Inferior parietal cortex (tissue), 1 donor: ENCODE data around the gene XYLT1.

Experiments
- DNase-seq: peaks from one replicate; pipeline ENCODE4 v3.0.0-alpha.2; 2016; ENCODE audit errors: extremely low spot score

Gene XYLT1

DNA sequence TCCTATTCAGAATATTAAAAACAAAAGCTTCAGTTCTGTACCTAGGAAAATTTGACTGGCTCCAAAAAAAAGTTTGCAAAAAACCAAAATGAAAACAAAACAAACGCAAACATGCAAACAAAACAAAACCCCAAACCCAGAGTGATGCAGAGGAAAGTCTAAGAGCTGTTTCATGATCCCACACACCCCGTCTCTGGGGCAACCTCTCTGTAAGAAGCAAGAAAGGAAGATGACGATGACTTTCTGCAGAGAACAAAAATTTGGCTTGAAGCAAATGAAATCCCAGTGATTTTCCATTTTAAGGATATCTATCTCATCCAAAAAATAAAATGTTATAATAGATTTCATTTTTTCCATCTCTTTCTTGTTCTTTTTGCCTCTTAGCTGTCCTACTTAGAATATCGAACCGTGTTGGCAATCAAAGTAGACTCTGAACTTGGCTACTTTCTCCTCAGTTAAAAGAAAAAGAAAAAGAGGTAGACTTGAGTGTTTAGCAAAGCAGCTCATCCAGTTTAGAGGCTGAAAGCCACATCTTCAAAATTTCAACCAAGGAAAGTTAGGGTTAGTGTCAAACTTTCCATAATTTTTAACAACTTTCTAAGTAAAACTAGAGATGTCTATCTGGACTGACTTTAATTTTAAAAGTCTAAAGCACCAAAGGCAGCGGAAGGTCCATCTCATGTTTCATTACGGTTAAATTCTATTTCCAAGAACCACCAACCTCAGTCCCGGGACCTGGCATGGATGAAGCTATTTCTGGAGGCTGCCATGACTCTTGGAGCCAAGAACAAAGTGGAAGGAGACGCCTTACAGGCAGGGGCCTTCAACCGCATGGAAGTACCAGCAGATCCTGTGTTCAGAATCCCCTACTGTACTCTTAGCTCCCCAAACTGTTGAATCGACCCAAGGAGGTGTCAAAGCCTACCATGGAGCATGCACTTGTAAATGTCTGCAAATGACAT, 180.8 kb downstream of the XYLT1 start:
- DNase-seq: no peak

DNA sequence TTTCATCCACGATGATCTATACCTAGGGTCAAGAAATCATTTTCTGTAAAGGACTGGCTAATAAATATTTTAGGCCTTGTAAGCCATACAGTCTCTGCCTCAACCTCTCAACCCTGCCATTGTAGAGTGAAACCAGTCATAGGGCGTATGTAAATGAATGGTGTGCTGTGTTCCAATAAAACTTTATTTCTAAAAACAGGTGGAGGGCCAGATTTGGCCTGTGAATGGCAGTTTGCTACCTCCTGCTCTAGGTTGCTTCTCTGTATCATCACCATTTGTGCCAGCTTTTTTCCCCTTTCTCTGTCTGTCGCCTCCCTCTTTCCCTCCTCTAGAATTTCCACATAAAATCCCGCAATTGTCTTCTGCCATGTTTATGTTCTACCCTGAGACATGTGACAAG, 181.7 kb downstream of the XYLT1 start:
- no peak for DNase-seq

DNA sequence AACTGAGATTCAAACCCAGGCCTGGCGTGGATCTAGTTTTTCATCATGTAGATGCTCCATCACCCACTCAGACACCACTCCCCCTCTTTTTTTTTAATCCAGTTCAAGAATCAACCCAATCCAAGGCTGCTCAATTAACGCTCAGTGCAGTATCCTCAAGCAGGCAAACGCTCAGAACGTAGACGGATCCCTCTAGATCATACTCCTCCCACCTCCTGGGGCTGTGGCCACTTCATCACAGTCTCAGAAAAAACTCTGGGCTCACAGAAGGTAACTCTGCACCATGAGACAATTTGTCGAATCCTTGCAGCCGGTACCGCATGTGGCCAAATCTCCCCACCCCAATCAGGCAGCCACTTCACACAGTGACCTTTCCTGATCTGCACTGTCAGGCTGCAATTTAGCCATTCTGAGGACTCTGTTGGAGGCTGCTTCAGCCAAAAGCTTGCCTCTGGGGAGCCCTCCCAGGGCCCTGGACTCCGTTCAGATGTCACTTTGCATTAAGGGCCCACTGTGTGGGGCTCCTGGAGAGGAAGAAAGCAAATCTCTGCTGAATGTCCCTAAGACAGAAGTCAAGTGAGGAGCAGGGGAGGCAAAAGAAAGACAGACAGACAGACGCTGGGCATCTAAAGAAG, 183.5 kb downstream of the XYLT1 start:
- no peak for DNase-seq

DNA sequence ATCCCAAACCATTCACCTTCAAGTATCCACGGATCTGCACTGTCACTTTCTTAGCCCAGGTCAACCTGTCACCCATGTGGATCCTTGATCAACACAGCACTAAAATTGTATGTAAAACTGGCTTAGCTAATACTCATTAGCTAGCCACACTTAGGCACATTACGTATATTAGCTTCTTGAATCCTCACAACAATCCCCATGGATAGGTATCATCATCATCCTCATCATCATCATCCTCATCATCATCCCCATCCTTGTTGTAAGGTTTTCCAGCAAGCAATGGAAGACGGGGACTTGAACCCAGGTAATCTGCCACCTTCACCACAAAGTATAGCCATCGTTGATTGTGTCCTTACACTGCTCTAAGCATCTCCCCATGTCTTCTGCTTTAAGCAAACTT, 184.3 kb downstream of the XYLT1 start:
- DNase-seq: no peak

DNA sequence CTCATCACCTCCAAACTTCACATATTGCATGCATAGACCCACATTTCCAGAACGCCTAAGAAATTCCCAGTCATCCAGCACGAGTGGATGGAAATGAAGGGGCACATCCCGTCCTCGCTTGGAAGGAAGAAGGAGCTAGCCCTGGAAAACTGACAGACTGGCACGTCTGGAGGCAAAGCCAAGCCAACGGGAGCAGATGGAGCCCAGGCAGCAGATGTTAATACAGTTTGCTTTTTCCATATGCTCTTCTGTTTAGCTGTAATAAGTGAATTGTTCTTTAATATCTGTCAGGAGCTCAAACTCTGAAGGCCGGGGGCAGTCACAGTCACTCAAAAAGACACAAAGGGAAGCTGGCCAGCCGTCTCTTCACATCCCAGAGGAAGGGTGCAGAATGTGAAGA, 187.7 kb downstream of the XYLT1 start:
- no peak for DNase-seq

DNA sequence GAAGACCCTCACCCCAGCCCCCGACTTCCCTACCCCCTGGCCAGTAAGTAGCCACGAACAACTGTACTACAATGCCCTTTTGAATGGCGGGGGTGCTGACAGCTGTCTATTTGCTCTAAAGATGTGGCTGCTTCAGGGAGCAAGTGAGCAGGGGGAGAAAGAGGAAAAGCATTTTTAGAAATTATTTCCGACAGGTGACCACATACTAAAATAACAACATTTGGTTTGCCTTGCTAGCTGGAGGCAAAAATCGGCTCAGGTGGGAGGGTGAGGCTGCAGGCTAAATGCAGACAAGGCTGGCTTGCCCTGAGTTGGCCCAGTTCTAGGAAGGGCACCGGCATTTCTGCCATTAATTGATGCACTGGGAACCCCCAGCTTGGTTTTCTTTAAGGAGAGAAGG, 188.5 kb downstream of the XYLT1 start:
- no peak for DNase-seq

DNA sequence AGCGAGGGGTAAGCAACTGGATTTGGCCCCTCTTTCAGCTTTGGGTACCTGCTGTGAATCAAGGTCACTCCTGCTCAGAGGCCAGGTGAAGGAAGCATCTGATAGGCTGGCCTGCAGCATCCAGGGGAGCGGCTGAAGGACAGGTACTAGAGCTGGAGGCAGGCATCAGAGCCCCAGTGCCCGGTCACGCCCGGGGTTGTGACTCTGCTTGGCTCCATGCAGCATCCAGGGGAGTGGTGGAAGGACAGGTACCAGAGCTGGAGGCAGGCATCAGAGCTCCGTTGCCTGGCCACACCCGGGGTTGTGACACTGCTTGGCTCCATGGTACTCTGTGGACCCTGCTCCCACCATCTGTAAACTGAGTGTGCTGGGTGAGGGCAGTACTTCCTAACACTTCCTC, 189.7 kb downstream of the XYLT1 start:
- DNase-seq: no peak

DNA sequence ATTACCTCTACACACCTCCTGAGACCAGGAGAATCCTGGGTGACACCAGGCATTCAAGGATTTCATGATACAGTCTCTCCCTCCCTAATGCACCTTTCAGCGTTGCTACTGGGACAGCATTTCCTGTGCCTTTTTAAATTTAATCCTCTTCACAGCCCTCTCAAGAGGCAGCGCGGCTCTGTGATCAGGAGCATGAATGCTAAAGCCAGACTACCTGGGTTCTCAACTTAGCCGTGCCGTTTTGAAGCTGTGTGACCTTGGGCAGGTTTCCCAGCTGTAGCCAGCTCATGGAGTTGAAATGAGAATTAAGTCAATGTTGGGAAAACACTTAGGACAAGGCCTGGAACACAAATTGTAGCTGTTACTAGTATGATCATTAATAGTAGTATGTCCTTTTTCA, 191.8 kb downstream of the XYLT1 start:
- no peak for DNase-seq

DNA sequence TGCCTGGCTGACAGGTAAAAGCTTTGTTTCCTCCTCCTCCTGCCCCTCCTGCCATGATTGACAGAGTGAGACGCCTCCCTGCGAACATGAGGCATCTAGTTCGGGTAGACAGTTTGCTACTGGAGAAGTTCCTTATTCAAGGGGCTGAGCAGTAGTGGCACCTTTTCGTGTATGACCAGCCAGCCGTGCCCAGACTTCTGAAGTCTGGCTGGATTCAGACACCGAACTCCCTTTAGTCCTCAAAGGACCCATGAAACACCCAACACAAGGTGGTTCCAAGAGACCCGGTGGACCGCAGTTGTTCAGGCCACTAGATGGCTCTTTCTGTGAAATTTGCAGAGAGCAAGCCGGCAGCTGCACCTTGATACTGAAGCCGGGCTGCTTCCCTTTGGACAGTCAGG, 192.8 kb downstream of the XYLT1 start:
- peak; percentile 49 for DNase-seq

DNA sequence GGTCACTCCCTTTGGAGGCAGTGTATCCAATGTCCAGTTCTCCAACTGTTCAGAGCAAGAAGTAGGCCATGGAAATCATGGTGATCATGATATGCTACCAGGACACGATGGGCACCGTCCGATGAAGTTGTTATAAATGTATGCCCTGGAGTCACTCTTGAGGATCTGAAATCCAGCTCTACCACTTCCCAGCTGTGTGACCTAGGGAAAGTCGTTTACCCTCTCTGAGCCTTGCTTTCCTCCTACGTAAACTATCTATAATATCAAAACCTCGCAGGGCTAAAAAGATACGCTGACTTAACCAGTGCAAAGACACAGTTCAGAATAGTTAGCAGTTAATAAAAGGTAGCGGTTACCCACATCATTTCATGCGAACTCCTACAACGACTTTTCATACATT, 194.2 kb downstream of the XYLT1 start:
- no peak for DNase-seq

DNA sequence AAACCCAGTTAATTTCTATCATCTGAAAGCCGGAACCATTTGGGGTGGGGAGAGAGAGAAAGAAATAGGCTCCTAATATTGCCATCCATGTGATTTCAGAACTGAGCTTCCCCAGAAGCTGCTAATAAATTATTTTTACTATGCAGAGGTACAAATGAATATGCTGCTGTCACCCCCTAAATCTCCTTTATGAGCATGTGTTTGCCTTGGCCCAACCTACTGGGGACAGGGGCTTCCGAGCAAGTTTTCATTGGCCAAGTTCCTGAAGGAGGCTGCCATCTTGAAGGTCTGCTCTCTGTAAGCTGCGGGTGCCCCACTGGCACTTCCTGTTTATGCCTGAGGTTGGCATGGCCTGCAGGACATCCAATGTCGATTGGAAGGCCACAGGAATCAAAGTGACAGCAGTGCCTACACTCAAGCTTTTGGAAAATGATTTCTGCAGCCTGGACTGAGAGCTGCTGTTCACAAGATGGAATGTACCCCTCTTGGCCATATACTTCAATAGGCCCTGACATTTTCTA, 194.7 kb downstream of the XYLT1 start:
- no peak for DNase-seq

DNA sequence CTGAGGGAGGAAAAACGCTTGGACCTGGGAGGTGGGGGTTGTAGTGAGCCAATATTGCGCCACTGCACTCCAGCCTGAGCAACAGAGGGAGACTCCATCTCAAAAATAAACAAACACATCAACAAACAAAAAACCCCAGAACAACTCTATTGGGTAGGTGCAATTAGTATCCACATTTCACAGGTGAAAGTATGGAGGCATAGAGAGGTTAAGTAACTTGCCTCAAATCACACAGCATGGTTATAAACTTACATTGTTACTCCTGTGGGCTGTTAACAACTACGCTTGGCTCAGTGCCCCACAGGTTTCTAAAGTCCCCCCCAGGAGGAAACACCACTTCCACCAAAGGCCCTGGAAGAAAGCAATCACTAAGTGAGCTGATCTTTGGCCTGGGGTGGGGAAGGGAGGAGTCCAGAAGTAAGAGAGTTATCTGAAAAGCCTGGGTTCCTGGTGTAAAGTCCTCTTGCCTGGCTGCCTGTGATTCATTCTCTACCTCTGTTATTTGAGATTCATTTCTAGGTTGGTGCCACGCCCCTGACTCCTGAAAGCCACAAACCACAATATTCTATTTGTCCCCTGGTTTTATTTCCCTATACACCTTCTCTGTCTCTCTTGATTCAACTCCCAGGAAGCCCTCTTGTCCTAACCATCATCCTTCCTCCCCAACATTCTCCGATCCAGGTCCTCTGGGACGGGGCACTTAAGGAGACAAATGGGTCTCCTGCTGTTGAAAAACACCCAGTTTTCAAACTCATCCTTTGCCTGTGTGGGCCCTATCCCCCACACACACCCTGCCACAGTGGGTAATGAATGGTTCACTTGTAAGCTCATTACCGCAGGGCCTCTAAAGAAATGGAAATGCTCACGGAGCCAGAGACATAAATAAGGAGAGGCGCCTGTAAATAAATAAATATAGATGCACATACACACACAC, 195.4 kb downstream of the XYLT1 start:
- no peak for DNase-seq

DNA sequence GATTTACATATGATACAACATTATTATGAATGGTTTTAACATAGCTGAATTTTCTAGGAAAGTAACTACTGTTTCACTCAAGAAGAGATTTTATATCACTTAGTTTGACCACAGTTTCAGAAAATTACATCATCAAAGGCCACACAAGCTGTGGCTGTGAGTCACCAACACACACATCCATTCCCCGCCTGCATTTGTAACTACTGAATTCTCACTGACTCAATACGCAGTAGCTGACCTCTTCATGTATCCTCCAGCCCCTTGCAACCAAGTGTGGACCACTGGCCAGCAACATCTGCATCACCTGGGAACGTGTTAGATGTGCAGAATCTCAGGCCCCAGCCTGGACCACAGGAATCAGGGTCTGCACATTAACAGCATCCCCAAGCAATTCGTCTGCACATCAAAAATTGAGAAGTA, 197.6 kb downstream of the XYLT1 start:
- no peak for DNase-seq

DNA sequence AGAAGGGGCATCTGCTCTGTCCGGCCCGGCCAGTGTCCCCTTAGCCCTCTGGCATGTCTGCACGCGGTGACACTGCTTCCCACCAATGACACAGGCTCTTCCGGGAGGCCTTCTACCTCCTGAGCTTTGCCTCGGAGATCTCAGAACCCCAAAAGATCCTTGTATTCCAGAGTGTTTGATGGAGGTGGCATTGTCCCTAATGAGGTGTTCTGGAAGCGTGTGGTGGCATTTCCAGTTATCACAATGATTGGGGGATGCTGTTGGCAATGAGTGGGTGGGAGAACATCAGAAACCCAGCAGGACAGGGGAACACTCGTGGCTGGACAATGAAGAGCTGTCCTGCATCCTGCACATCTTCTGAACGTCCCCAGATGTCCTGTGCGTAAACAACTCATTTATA, 198.0 kb downstream of the XYLT1 start:
- DNase-seq: no peak

DNA sequence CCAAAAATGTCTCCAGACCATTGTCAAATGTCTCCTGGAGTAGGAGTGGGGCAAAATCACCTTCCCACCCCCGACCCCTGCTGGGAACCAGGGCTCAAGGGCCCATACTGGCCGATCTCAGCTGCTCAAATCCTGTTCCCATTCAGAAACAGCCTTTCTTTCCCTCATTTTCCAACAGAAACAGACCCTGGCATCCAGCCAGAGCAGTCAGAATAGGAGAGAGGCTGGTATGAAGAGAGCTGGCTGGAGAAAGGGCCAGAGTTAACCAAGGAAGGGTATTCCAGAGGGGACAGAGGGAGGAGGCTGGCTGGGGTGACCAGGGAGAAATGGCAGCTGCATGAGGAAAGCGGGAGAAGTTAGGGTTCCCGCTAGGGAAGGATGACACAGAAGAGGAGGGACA, 199.1 kb downstream of the XYLT1 start:
- peak; percentile 50 for DNase-seq

DNA sequence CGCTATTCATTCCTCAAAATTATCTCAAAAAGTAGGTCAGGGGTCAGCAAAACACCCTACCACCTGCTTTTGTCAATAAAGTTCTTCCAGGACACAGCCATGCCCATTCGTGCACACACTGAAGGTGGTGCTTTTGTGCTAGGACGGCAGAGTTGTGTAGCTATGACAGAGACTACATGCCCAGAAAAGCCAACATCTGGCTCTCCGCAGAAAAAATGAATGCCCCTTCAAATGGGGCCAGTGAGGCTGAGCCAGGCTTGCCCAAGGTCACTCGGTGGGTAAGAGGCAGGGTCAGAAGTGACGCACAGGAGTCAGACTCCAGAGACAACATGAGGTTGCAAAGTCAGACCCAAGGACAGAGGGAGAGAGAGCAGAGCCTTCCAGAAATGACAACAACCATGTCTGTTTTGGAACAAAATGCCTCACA, 200.1 kb downstream of the XYLT1 start:
- no peak for DNase-seq

DNA sequence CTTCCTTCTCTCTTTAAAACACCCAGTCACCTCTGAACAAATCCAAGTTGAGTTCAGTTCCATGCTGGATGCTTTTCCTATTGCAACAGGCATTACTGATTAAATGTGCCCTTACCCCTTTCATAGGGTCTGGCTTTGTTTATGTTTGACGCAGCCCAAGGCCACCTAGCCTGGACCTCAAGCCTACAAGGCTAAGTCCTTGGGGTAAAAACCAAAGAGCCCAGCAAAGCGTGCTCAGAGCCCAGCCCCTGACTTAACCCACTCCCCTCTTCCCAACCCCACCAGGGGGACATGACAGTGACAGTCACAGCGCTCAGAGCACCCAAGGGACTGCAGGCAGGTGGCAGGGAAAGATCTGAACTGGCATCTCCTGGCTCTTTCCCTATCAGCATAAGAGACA, 200.6 kb downstream of the XYLT1 start:
- no peak for DNase-seq

DNA sequence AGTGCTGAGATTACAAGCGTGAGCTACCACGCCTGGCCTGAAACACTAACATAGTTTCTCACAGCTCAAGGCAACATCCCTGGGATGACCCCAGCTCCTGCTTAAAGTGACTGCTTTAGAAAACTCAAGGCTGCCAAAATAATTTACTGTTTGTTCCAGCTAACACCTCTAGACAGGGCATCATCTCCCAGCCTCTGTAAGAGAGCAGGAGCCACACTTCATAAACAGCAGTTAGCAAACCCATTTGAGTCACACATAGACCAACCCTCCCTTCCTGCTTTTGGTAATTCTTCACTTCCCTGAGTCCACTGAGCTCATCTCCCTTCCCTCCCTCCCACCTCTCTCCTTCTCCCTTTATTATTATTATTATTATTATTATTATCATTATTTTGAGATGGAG, 201.3 kb downstream of the XYLT1 start:
- no peak for DNase-seq

DNA sequence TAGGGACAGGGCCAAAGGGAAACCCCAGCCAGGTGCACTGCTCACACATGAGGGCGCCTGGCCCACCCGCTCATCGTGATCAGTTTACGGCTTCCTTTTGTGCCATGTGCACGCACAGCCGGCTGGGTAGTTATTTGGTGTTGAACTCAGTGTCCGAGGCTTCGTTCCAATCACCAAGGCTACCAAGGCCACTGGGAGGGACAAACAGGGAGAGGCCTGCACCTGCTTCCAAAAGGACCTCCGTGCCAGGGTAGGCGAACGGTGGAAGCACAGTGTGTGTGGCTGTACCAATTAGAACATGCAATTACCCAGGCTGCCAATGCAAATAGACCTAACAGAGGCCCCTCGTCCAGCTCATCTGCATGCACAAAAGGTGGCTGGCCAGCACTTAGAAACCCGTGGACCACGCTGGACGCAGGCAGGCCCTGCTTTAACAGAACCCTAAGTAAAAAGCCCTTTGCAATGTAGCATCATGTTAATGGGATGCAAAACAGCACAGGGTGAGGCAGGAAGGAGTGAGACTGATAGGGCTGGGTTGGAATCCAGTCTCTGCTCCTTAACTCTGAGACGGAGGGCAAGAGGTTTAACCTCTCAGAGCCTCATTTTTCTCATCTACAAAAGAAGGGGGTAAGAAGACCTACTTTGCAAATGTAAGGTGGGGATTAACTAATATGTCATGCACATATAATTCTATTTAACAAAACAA, 204.0 kb downstream of the XYLT1 start:
- no peak for DNase-seq

DNA sequence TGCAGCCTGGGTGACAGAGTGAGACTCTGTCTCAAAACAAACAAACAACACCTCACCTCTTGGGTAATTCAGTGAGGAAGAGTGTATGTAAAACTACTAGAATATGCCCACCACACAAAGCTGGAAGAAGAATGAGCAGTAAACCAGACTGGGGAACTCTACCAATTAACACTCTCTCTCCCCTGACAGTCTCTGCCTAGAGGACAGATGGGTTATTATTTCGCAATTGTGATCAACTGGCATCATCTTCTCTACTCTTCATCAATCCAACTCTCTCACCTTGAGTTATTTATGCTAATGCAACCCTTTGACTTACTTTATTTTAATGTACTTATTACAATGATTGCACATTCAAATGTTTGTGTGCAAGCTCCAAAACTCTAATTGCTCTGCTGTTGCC, 205.6 kb downstream of the XYLT1 start:
- no peak for DNase-seq

DNA sequence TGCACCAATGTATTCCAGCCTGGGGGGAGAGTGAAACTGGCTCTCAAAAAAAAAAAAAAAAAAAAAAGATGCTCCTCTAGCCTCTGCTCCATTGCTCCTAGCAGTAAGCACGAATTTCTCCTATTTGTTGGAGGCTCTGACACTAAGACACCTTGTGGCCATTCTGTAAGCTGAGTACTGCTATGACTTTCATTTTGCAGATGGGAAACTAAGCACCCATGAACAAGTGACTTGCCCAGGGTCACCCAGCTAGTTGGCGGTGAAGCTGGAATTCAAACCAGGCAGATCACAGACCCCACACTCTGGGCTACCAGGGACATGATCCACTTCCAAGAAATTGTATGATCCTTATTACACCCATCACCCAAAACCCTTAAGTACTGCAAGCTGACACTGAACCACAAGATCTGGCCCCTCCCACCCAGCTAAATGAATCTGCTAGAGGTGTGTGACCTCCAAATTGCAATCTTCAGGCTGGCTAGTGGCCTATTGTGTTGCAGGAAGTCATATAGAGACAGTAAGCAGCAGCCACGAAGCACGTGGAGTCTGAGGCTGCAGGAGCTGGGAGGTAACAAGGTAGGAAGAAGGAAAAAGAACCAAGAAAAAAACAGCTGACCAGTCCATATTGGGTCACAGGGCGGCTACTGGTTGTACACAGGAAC, 209.4 kb downstream of the XYLT1 start:
- DNase-seq: no peak
